Activated CD4-positive, alpha-beta T cell treated with anti-CD3 and anti-CD28 coated beads, Interleukin-2, Interleukin-6, amounts not matched to agents 100 ng/mL and 50 ng/mL, durations not matched to agents 16 hours and 8 hours (primary cell): ENCODE results near the gene MIA2.
"Not testable (repeated sequence)": the region's sequence is repeated elsewhere in the genome, so short reads cannot be mapped to it uniquely, and the experiment has no call there.

Experiments used
- DNase-seq: peaks from one replicate; pipeline ENCODE4 v3.0.0-alpha.2; 2020

MIA2 gene

GRCh38 chr14:39276005-39276404 is 42.3 kb downstream of the MIA2 start:
- DNase-seq: no peak

- DNase-seq: no peak
Observed at GRCh38 chr14:39276579-39277114, 42.9 kb downstream of the MIA2 start.

- DNase-seq: no peak
Observed at GRCh38 chr14:39279515-39279914, 45.8 kb downstream of the MIA2 start.

GRCh38 chr14:39280678-39281077 is 47.0 kb downstream of the MIA2 start:
- not testable (repeated sequence) for DNase-seq

- no peak for DNase-seq
Observed at GRCh38 chr14:39289523-39289922, 55.8 kb downstream of the MIA2 start.

GRCh38 chr14:39291701-39292100 is 58.0 kb downstream of the MIA2 start:
- DNase-seq: no peak

GRCh38 chr14:39293629-39294028 is 59.9 kb downstream of the MIA2 start:
- DNase-seq: no peak

GRCh38 chr14:39300389-39300788 is 66.7 kb downstream of the MIA2 start:
- DNase-seq: peak; percentile 43

- DNase-seq: peak; percentile 15
Observed at GRCh38 chr14:39302124-39302810, 68.6 kb downstream of the MIA2 start.

GRCh38 chr14:39303115-39303514 is 69.4 kb downstream of the MIA2 start:
- no peak for DNase-seq

- DNase-seq: no peak
Observed at GRCh38 chr14:39307815-39308214, 74.1 kb downstream of the MIA2 start.

GRCh38 chr14:39310051-39310450 is 76.3 kb downstream of the MIA2 start:
- no peak for DNase-seq

- no peak for DNase-seq
Observed at GRCh38 chr14:39315859-39316444, 82.2 kb downstream of the MIA2 start.

GRCh38 chr14:39316830-39317553 is 83.3 kb downstream of the MIA2 start:
- no peak for DNase-seq

GRCh38 chr14:39318574-39318973 is 84.9 kb downstream of the MIA2 start:
- no peak for DNase-seq

GRCh38 chr14:39319381-39319780 is 85.7 kb downstream of the MIA2 start:
- DNase-seq: no peak

- DNase-seq: no peak
Observed at GRCh38 chr14:39320318-39320717, 86.6 kb downstream of the MIA2 start.

GRCh38 chr14:39322807-39323206 is 89.1 kb downstream of the MIA2 start:
- no peak for DNase-seq

- no peak for DNase-seq
Observed at GRCh38 chr14:39324097-39324496, 90.4 kb downstream of the MIA2 start.

- no peak for DNase-seq
Observed at GRCh38 chr14:39339003-39339402, 105.3 kb downstream of the MIA2 start.

- not testable (repeated sequence) for DNase-seq
Observed at GRCh38 chr14:39341126-39341525, 107.4 kb downstream of the MIA2 start.

- DNase-seq: peak; percentile 24
Observed at GRCh38 chr14:39342768-39343167, 109.1 kb downstream of the MIA2 start.

GRCh38 chr14:39343614-39344013 is 109.9 kb downstream of the MIA2 start:
- no peak for DNase-seq

- no peak for DNase-seq
Observed at GRCh38 chr14:39350866-39351265, 117.2 kb downstream of the MIA2 start.
